B cell (primary cell): ENCODE data around the gene OR2T29.
"Not testable (repeated sequence)": the region's sequence is repeated elsewhere in the genome, so short reads cannot be mapped to it uniquely, and the experiment has no call there.

Source experiments
- EZH2 ChIP-seq: IDR thresholded peaks from 2 replicates; pipeline ENCODE4 v1.6.1; 2012; ENCODE audit warnings: borderline replicate concordance, low read depth, mild to moderate bottlenecking, moderate library complexity, low read length; ENCODE audit not compliant: insufficient read depth, poor library complexity, severe bottlenecking
- TF ChIP-seq, protein P1 (sequence below): fragments of 200-600 bp; IDR thresholded peaks from one replicate; pipeline ENCODE4 v1.8.0; 2022; ENCODE audit warnings: antibody characterized with exemption, mild to moderate bottlenecking

DNA sequence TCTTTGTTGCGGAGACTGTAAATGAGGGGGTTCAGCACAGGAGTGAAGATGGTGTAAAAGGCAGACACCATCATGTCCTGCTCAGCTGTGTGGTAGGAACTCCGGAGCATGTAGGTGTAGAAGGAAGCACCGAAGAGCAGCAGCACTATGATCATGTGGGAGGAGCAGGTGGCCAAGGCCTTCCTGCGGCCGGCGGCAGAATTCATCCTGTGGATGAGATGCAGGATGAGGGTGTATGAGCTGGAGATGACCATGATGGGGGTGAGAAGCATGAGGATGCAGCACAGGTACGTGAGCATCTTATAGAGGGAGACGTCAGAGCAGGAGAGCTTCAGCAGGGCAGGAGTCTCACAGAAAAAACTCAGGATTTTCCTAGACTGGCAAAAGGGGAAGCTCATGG lies 11.3 kb upstream of the OR2T29 start:
- not testable (repeated sequence) for TF ChIP-seq EZH2
- TF ChIP-seq, protein P1, sequence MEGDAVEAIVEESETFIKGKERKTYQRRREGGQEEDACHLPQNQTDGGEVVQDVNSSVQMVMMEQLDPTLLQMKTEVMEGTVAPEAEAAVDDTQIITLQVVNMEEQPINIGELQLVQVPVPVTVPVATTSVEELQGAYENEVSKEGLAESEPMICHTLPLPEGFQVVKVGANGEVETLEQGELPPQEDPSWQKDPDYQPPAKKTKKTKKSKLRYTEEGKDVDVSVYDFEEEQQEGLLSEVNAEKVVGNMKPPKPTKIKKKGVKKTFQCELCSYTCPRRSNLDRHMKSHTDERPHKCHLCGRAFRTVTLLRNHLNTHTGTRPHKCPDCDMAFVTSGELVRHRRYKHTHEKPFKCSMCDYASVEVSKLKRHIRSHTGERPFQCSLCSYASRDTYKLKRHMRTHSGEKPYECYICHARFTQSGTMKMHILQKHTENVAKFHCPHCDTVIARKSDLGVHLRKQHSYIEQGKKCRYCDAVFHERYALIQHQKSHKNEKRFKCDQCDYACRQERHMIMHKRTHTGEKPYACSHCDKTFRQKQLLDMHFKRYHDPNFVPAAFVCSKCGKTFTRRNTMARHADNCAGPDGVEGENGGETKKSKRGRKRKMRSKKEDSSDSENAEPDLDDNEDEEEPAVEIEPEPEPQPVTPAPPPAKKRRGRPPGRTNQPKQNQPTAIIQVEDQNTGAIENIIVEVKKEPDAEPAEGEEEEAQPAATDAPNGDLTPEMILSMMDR, result not testable (repeated sequence)
